ENCODE measurements around the gene PHLDA1.

GRCh38 chr12:75995691-75996090 lies 35.9 kb downstream of the PHLDA1 start:
- TF ChIP-seq, protein P1, sequence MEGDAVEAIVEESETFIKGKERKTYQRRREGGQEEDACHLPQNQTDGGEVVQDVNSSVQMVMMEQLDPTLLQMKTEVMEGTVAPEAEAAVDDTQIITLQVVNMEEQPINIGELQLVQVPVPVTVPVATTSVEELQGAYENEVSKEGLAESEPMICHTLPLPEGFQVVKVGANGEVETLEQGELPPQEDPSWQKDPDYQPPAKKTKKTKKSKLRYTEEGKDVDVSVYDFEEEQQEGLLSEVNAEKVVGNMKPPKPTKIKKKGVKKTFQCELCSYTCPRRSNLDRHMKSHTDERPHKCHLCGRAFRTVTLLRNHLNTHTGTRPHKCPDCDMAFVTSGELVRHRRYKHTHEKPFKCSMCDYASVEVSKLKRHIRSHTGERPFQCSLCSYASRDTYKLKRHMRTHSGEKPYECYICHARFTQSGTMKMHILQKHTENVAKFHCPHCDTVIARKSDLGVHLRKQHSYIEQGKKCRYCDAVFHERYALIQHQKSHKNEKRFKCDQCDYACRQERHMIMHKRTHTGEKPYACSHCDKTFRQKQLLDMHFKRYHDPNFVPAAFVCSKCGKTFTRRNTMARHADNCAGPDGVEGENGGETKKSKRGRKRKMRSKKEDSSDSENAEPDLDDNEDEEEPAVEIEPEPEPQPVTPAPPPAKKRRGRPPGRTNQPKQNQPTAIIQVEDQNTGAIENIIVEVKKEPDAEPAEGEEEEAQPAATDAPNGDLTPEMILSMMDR (IDR thresholded peaks at IDR 0.05) = no peak
- TF ChIP-seq POLR2A (IDR thresholded peaks at IDR 0.05) (no peak), EP300 (IDR thresholded peaks at IDR 0.05) (no peak)
